NCI-H128 (cell line): ENCODE data around the gene BSN.

Experiments used
- DNase-seq: peaks from one replicate; lab custom pipeline; 2025; ENCODE audit not compliant: unreplicated experiment; lab: John Stamatoyannopoulos, UW

Gene BSN

GRCh38 chr3:49626101-49626581 lies 71.9 kb downstream of the BSN start:
- no peak for DNase-seq

GRCh38 chr3:49626796-49627195 lies 72.5 kb downstream of the BSN start:
- no peak for DNase-seq

- DNase-seq: no peak
These were observed 73.4 kb downstream of the BSN start for GRCh38 chr3:49627634-49628033.

- DNase-seq: no peak
These were observed 74.0 kb downstream of the BSN start for GRCh38 chr3:49628249-49628648.

- no peak for DNase-seq
These were observed 75.2 kb downstream of the BSN start for GRCh38 chr3:49629451-49629850.

GRCh38 chr3:49629866-49630265 lies 75.6 kb downstream of the BSN start:
- DNase-seq: no peak

GRCh38 chr3:49630784-49631183 lies 76.5 kb downstream of the BSN start:
- no peak for DNase-seq

GRCh38 chr3:49634736-49635135 lies 80.5 kb downstream of the BSN start:
- DNase-seq: no peak

GRCh38 chr3:49636883-49637609 lies 82.8 kb downstream of the BSN start:
- DNase-seq: no peak

- DNase-seq: no peak
These were observed 84.2 kb downstream of the BSN start for GRCh38 chr3:49638445-49638844.

- no peak for DNase-seq
These were observed 85.3 kb downstream of the BSN start for GRCh38 chr3:49639551-49639950.

- DNase-seq: no peak
These were observed 87.0 kb downstream of the BSN start for GRCh38 chr3:49641292-49641691.

- no peak for DNase-seq
These were observed 87.8 kb downstream of the BSN start for GRCh38 chr3:49641921-49642707.

GRCh38 chr3:49642708-49643145 lies 88.5 kb downstream of the BSN start:
- DNase-seq: no peak

GRCh38 chr3:49644684-49645083 lies 90.4 kb downstream of the BSN start:
- DNase-seq: no peak

GRCh38 chr3:49646236-49646635 lies 92.0 kb downstream of the BSN start:
- no peak for DNase-seq

- no peak for DNase-seq
These were observed 93.5 kb downstream of the BSN start for GRCh38 chr3:49647741-49648140.

- DNase-seq: no peak
These were observed 94.2 kb downstream of the BSN start for GRCh38 chr3:49648354-49649019.

GRCh38 chr3:49649576-49649975 lies 95.3 kb downstream of the BSN start:
- DNase-seq: no peak

- no peak for DNase-seq
These were observed 95.9 kb downstream of the BSN start for GRCh38 chr3:49650177-49650576.

- no peak for DNase-seq
These were observed 96.4 kb downstream of the BSN start for GRCh38 chr3:49650637-49651036.
